ENCODE data around the gene SLX4IP. TPM values are rescaled to one million over a fixed set of nuclear protein-coding genes. Genes with fewer than 3 reads are reported as not detected.

The SLX4IP gene
- total RNA-seq, 1 experiment from 2014 or later = 7.4 TPM

DNA sequence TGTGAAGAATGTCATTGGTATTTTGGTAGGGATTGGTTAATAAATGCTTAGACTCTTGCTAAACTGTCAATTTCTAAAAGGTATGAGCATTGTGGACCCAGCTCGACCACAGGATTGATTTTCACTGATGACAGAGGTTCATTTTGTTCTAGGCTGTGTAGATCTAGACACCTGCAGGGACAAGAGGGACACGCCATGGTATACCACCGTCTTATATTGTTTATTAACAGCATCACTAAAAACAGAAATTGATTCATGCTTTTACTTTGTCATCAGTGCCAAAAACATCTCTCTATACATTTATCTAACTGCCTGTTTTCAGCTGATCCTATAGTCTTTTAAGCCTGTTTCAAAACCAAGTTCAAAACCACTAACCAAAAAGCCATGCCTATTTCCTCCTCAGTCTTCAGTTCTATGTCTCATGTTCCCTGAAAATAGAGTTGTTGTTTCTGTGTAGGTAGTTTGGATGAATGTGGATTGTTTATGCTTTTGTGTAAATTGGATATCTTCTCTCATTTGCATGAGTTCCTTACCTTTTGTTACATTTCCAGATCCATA, 128.9 kb downstream of the SLX4IP start (continued):
- TF ChIP-seq TP53 (CRISPR knock-in tag; IDR thresholded peaks at IDR 0.05) = no peak

DNA sequence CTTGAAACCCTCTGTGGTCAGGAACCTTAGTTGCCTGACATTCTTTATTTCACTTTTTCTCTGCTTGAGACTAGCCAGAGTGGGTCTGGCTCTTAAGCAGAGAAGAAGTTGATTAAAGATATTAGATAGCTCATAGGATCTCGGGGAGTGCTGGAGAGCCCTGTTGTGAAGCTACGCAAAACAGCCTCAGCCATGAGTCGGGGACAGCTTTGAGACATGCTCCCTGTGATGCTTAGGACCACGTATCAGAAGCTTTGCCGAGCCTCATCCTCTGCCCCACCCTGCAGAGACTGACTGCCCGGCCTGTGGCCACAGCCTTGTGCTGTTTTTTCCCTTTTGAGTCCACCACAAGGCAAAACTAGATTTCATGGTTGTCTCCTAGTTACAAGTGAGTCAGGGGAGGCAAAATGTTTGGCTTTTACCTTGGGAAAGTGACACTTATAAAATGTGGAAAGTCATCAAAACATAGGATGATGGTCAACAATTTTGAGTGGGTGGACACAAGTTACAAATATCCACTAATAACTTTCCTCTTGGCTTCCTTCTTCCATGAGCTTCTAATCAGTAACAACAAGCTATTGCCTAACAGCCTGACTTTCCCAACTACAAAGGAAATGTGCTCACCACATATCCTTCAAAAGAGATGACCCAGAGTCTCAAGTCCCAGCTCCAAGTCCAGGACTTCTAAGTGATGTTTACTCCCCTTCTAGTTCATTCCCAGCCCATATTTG, 130.3 kb downstream of the SLX4IP start:
- Mint-ChIP-seq H3K27ac (0 out of 2 replicates have a peak overlapping the region, but pooled peaks have one; percentile 52), H3K4me1 (peaks cover 14% of the 10 kb centered on the region), H3K27me3 (ENCODE audit: low read depth) (no peaks in the 10 kb centered on the region), H3K9me3 (peaks cover 13% of the 10 kb centered on the region), H3K36me3 (peaks cover 29% of the 10 kb centered on the region), H3K4me3 (no peak overlapping the region)
- POLR2A ChIA-PET = interaction anchor here (1.3 kb wide), 1 partner anchor 106 kb away, joined by 4 read pairs; no protein-coding TSS in a partner anchor
- TF ChIP-seq, protein P1, sequence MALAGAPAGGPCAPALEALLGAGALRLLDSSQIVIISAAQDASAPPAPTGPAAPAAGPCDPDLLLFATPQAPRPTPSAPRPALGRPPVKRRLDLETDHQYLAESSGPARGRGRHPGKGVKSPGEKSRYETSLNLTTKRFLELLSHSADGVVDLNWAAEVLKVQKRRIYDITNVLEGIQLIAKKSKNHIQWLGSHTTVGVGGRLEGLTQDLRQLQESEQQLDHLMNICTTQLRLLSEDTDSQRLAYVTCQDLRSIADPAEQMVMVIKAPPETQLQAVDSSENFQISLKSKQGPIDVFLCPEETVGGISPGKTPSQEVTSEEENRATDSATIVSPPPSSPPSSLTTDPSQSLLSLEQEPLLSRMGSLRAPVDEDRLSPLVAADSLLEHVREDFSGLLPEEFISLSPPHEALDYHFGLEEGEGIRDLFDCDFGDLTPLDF (CRISPR knock-in tag; IDR thresholded peaks at IDR 0.05) = no peak
- peak; percentile 85 for TF ChIP-seq GABPB1 (CRISPR knock-in tag; IDR thresholded peaks at IDR 0.05)
- TF ChIP-seq, protein P2, sequence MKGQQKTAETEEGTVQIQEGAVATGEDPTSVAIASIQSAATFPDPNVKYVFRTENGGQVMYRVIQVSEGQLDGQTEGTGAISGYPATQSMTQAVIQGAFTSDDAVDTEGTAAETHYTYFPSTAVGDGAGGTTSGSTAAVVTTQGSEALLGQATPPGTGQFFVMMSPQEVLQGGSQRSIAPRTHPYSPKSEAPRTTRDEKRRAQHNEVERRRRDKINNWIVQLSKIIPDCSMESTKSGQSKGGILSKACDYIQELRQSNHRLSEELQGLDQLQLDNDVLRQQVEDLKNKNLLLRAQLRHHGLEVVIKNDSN (CRISPR knock-in tag; IDR thresholded peaks at IDR 0.05) = no peak
- TF ChIP-seq CREB1 (CRISPR knock-in tag; IDR thresholded peaks at IDR 0.05) = no peak
- TF ChIP-seq, protein P3, sequence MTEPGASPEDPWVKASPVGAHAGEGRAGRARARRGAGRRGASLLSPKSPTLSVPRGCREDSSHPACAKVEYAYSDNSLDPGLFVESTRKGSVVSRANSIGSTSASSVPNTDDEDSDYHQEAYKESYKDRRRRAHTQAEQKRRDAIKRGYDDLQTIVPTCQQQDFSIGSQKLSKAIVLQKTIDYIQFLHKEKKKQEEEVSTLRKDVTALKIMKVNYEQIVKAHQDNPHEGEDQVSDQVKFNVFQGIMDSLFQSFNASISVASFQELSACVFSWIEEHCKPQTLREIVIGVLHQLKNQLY (CRISPR knock-in tag; IDR thresholded peaks at IDR 0.05) = no peak
- CTCF ChIA-PET = interaction anchor here (0.5 to 1.2 kb wide), 3 partner anchors 13 to 289 kb away, joined by 3 to 6 read pairs (median 3); no protein-coding TSS in a partner anchor
- DNase-seq (ENCODE audit: low spot score) (no peak), ATAC-seq (no peak)

DNA sequence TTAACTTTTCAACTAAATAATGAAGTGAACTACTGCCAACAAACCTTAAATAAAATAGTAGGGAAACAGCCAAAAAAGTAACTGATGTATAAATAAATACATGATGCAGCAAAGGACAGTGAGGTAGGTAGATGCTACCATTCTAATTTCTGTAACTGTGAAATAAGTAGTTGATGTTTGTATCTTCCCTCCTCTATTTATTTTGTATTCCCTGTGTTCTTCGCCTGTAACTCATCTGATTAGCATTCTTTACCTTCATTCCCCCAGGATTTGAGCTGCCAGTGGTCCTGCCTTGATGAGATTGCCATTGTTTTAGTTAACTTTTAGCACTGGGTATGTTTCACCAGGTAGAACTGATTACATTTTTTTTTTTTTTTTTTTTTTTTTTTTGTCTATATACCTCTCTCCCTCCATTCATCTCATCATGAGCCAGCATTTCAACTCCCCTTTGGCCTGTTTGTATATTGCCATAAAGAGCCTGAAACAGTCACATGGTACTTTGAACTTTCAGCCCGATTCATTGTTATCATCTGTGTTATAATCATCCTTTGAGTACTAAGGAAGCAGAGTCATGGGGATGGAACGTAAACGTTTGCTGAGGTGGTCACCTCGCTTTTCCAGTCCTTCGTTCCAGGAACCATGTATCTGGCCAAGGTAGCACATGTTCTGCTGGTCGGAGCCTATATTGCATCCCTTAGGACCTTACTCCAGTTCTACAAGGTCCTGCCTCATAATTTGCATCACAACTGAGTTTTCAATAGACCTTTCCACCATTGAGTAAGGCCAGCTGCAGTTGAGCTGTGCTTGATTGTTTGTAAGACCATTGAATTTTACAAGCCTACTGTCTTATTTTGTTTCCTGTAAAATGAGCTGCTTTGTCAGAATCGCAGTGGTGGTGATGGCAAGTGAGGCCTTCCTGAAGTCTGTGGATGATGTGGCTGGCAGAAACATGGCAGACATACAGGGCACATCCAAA, 131.1 kb downstream of the SLX4IP start:
- H3K9me3 Mint-ChIP-seq = peaks cover 13% of the 10 kb centered on the region
- H3K36me3 Mint-ChIP-seq = peaks cover 29% of the 10 kb centered on the region
- peak overlapping the region; percentile 71; the same call in 1 of the 2 replicates for H3K27ac Mint-ChIP-seq
- TF ChIP-seq SP1 (CRISPR knock-in tag; conservative IDR thresholded peaks at IDR 0.05) (no peak), CREM (CRISPR knock-in tag; IDR thresholded peaks at IDR 0.05) (no peak), NR1H2 (CRISPR knock-in tag; IDR thresholded peaks at IDR 0.05) (no peak), ZNF396 (CRISPR knock-in tag; IDR thresholded peaks at IDR 0.05; ENCODE audit: borderline replicate concordance) (no peak), HMGA2 (CRISPR knock-in tag; IDR thresholded peaks at IDR 0.05) (no peak), ZNF423 (CRISPR knock-in tag; IDR thresholded peaks at IDR 0.05) (no peak), RORB (CRISPR knock-in tag; IDR thresholded peaks at IDR 0.05) (no peak), CBFB (CRISPR knock-in tag; IDR thresholded peaks at IDR 0.05; ENCODE audit: low read depth) (no peak), TP53 (CRISPR knock-in tag; IDR thresholded peaks at IDR 0.05) (no peak)
- TF ChIP-seq, protein P4, sequence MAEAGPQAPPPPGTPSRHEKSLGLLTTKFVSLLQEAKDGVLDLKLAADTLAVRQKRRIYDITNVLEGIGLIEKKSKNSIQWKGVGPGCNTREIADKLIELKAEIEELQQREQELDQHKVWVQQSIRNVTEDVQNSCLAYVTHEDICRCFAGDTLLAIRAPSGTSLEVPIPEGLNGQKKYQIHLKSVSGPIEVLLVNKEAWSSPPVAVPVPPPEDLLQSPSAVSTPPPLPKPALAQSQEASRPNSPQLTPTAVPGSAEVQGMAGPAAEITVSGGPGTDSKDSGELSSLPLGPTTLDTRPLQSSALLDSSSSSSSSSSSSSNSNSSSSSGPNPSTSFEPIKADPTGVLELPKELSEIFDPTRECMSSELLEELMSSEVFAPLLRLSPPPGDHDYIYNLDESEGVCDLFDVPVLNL (CRISPR knock-in tag; IDR thresholded peaks at IDR 0.05; ENCODE audit: borderline replicate concordance, low read depth) = no peak
- TF ChIP-seq, protein P5, sequence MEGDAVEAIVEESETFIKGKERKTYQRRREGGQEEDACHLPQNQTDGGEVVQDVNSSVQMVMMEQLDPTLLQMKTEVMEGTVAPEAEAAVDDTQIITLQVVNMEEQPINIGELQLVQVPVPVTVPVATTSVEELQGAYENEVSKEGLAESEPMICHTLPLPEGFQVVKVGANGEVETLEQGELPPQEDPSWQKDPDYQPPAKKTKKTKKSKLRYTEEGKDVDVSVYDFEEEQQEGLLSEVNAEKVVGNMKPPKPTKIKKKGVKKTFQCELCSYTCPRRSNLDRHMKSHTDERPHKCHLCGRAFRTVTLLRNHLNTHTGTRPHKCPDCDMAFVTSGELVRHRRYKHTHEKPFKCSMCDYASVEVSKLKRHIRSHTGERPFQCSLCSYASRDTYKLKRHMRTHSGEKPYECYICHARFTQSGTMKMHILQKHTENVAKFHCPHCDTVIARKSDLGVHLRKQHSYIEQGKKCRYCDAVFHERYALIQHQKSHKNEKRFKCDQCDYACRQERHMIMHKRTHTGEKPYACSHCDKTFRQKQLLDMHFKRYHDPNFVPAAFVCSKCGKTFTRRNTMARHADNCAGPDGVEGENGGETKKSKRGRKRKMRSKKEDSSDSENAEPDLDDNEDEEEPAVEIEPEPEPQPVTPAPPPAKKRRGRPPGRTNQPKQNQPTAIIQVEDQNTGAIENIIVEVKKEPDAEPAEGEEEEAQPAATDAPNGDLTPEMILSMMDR (IDR thresholded peaks at IDR 0.05) = no peak
- TF ChIP-seq, protein P6, sequence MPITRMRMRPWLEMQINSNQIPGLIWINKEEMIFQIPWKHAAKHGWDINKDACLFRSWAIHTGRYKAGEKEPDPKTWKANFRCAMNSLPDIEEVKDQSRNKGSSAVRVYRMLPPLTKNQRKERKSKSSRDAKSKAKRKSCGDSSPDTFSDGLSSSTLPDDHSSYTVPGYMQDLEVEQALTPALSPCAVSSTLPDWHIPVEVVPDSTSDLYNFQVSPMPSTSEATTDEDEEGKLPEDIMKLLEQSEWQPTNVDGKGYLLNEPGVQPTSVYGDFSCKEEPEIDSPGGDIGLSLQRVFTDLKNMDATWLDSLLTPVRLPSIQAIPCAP (CRISPR knock-in tag; IDR thresholded peaks at IDR 0.05) = no peak
- TF ChIP-seq, protein P7, sequence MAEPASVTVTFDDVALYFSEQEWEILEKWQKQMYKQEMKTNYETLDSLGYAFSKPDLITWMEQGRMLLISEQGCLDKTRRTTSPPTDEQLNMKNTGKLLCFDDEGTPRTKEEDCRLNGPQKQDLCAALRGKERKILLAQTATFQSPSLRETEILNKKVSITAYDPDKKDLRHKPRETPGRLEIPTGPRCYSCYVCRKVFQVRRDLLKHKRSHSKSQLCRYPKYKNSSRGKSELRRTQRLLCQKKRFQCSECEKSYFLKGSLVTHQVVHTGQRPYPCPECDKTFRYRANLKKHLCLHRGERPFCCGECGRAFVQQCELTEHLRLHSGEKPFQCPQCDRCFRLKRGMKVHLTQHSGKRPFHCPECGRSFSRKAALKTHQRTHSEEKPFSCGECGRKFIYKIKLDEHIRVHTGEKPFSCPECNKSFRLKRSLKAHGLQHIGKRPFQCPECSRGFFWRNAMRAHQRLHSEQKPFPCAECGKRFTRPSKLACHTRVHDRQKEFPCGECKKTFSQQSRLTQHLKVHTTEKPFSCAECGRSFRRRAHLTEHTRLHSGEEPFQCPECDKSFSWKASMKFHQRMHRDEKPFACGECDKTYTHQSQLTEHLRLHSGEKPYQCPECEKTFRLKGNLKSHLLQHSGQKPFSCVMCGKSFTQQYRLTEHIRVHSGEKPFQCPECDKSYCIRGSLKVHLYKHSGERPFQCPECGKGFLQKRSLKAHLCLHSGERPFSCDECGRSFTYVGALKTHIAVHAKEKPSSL (CRISPR knock-in tag; conservative IDR thresholded peaks at IDR 0.05) = no peak
- TF ChIP-seq, protein P8, sequence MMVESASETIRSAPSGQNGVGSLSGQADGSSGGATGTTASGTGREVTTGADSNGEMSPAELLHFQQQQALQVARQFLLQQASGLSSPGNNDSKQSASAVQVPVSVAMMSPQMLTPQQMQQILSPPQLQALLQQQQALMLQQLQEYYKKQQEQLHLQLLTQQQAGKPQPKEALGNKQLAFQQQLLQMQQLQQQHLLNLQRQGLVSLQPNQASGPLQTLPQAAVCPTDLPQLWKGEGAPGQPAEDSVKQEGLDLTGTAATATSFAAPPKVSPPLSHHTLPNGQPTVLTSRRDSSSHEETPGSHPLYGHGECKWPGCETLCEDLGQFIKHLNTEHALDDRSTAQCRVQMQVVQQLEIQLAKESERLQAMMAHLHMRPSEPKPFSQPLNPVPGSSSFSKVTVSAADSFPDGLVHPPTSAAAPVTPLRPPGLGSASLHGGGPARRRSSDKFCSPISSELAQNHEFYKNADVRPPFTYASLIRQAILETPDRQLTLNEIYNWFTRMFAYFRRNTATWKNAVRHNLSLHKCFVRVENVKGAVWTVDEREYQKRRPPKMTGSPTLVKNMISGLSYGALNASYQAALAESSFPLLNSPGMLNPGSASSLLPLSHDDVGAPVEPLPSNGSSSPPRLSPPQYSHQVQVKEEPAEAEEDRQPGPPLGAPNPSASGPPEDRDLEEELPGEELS (CRISPR knock-in tag; IDR thresholded peaks at IDR 0.05) = no peak

More for the DNA sequence above, 131.1 kb downstream of the SLX4IP start:
- Mint-ChIP-seq H3K4me3 (no peak overlapping the region), H3K4me1 (peaks cover 14% of the 10 kb centered on the region), H3K27me3 (ENCODE audit: low read depth) (no peaks in the 10 kb centered on the region)
- DNase-seq (ENCODE audit: low spot score) = no peak
- POLR2A ChIA-PET = no interaction called here
- ATAC-seq = no peak; the same call in 1 of the 2 replicates
- CTCF ChIA-PET = interaction anchor here (1.1 kb wide), 1 partner anchor 45 kb away, joined by 3 read pairs; no protein-coding TSS in a partner anchor

Measured in WTC11 (cell line).